ENCODE data around the gene HIP1R.
"Not testable (repeated sequence)": the region's sequence is repeated elsewhere in the genome, so short reads cannot be mapped to it uniquely, and the experiment has no call there.

HIP1R gene

DNA sequence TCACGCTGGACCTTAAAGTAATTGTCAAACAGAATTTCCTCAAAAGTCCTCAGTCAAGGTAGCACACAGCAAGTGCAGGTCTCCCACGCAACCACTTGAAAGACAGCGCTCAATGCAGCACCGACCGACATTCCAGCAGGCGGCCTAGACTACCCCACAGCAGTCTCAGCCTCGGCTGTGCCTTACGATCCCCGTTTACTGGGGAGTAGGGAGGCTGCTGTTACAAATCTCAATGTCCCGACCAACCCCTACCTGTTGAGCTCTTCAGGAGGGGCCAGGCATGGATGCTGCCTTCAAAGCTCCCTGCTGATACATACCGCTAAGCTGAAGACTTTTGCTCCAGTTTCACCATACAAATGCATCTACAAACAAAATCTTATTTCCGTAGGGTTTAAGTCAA, 38.8 kb downstream of the HIP1R start:
- DNase-seq (ENCODE audit: low read depth in 2 of 2, low spot score in 1 of 2), result no peak

DNA sequence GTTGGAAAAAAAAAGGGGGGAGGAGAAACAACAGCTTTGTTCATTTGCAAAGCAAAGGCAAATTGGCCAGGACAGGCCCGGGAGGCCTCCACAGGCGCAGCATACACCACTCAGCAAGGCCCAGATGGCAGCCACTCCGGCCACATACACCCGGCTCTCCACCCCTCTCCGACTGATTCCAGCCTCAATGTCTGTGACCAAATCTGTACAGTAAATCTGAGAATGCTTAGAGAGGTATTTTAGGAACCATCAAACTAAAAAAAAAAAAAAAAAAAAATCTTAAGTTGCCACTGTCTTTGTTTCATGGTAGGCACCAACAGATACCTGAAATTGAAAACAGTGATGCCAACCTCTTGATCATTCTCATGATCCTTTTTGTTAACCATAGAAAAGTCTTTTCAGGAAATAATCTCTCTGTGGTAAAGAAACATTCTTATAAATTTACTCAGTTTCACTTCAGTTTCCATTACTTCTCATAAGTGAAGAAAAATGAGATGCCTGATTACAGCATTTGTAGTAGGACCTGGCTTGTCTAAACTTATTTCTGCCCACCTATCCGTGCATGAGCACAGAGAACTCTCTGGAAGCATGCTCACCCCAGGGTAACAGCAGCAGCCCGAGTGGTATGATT, 40.4 kb downstream of the HIP1R start:
- no peak for DNase-seq (ENCODE audit: low read depth in 2 of 2, low spot score in 1 of 2)

DNA sequence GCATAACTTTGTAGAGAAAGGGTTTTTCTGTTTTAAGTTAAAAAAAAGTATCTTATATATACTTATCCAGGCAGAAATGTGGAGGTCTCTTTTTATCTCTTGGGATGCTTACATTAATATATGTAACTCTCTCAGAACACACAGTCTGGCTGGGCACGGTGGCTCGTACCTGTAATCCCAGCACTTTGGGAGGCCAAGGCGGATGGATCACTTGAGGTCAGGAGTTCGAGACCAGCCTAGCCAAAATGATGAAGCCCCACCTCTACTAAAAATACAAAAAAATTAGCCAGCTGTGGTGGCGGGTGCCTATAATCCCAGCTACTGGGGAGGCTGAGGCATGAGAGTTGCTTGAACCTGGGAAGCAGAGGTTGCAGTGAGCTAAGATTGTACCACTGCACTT, 41.0 kb downstream of the HIP1R start:
- DNase-seq (ENCODE audit: low read depth in 2 of 2, low spot score in 1 of 2), result not testable (repeated sequence)

DNA sequence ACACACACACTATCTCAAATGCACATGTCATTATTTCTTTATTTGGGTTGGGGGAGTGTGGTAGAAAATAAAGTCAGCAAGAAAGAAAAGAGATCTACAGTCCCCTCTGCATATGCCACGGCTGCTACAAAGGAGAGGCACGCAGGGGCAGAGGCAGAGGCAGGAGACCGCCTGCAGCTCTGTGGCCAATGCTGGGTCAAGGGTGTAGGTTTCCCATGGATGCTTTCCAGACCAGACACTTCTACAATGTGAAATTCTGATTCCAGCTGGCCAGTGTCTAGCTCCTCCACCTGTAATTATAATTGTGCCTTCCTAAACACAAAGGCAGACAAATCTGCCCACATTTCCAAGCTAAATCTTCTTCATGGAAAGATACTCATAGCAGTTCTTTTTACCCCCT, 41.5 kb downstream of the HIP1R start:
- no peak for DNase-seq (ENCODE audit: low read depth in 2 of 2, low spot score in 1 of 2)

DNA sequence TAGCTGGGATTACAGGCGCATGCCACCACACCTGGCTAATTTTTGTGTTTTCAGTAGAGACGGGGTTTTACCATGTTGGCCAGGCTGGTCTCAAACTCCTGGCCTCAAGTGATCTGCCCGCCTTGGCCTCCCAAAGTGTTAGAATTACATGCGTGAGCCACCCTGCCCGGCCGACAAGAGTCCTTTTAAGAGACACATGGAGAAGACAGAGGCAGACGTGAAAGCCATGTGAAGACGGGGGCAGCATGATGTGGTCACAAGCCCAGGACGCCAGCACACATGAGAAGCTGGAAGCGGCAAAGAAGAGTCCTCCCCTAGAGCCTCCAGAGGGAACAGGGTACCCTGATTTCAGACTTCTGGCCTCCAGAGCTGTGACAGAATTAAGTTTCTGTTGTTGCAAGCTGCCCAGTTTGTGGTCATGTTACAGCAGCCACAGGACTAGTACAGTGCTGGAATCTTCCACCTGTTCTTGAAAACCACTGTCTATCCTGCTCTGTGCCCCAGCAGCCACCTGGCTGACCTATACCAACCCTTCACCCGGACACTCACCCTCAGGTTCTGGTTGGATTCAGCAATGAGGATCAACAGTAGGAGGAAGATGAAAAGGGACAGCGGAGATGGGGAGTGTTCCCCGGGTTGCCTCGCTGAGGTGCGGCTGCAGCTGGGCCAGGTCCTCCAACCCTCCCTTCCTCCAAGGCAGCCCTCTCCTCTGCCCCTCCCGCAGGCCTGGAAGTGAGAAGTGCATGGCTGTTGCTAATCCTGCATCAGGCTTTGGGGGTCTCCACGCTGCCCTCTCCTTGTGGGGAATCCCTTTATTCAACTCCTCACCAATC, 43.7 kb downstream of the HIP1R start:
- DNase-seq (ENCODE audit: low read depth in 2 of 2, low spot score in 1 of 2), result no peak

DNA sequence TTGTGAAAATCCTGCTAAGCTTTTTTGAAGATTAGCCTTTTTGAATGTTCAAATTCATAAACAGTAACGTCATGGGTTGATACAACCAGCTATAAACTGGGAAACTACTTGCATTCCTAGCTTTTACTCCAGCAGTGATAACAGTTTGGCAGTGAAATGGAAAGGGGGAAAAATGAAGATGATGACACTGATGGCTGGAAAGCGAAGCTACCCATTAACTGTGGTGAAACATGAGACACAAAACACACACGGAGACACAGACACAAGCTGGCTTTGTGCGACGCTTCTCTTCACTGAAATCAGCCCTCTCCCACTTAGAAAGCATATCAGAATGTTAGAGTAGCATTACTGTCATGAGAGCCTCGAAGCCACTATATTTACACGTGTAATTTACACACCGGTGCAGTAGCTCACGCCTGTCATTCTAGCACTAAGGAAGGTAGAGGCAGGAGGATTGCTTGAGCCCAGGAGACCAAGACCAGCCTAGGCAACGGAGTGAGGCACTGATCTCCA, 45.0 kb downstream of the HIP1R start:
- no peak for DNase-seq (ENCODE audit: low read depth in 2 of 2, low spot score in 1 of 2)

DNA sequence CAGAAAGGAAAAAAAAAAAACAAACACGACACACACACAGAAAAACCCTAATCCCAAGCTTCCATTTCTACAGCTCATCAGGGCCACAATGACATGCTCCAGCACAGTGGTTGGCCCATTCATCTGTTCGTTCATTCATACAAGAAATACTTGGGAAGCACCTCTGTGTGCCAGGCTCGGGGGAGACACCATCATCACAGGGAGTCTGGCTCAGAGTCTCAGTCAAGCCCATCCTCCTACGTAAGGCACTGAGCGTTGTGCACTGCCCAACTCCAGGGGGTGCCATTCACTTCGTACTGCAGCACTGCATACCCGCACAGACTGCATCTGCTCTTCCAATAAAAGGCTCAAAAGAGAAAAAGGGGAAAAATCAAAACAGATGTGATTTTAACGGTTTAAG, 45.4 kb downstream of the HIP1R start:
- DNase-seq (ENCODE audit: low read depth in 2 of 2, low spot score in 1 of 2), result no peak

DNA sequence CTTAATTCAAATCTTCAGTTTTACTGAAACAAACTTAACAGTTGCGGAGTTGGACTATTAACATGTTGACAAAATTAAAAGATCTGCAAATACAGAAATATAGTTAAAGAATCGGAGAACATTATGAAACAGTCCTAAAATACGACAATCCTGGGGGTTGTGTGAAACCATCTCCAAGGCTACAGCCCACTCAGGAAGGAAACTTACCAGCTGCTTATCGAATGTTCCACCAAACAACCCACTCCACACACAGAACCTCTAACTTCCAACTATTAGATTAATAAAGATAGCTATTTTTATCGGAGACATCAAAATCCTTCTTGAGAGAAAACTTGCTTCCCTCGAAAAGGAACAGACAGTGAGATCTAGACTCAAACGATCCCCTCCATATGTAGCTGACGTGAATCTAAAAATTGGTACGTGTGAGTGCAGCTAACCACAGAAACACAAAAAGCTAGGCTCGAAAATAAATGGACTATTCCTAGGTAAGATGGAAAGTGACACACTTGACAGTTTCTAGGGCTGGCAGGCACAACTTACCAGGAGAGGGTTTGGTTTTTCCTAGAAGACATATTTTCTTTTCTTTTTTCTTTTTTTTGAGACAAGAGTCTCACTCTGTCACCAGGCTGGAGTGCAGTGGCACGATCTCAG, 47.8 kb downstream of the HIP1R start:
- DNase-seq (ENCODE audit: low read depth in 2 of 2, low spot score in 1 of 2), result no peak

DNA sequence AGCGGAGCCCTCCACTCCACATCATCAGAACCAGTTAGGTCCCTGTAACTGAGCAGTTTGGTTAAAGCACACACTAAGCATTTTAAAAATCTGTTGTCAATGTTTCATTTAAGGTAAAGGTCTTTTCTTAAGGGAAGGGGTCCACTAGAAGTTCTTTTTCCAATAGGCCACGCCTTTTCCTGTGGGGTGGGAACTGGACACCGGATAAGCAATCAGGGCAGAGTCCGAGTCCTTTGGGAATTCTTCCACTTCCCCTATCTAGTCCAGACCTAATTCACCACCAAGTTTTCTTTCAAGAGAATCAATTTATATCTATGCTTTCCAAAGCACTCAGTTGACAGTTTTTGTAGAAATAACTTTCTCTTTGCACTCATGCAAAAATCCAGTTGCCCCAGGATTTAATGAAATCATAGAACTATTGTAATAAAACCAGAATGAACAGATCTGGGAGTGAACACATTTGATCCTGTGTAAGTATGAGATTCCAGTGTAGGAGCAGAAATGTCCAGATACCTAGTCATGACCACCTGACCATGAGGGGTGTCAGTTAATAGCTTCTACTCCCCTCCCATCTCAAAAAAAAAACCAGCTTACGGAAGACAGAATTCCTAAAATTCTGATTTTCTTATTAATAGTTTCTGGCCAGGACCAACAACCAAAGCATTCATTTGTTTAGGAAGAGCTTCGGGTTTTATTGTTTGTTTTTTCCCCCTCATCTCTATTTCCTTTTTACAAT, 49.0 kb downstream of the HIP1R start:
- no peak for DNase-seq (ENCODE audit: low read depth in 2 of 2, low spot score in 1 of 2)

DNA sequence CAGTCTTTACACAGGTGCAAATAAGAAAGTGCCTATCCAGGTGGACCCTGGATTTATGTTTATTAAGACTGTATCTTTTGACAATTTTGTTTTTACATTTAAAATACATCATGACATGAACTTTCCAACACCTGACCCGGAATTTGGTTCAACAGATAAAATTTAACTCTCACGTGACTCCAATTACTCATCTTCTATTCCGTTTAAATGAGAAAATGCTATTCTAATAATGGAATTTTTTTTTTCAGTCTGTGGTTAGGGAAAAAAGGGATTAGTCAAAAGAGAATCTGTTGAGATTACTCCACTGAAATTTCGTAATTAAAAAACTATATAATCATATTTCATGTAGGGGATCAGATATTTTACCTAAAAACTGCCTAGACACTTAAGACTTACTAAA, 49.6 kb downstream of the HIP1R start:
- no peak for DNase-seq (ENCODE audit: low read depth in 2 of 2, low spot score in 1 of 2)

DNA sequence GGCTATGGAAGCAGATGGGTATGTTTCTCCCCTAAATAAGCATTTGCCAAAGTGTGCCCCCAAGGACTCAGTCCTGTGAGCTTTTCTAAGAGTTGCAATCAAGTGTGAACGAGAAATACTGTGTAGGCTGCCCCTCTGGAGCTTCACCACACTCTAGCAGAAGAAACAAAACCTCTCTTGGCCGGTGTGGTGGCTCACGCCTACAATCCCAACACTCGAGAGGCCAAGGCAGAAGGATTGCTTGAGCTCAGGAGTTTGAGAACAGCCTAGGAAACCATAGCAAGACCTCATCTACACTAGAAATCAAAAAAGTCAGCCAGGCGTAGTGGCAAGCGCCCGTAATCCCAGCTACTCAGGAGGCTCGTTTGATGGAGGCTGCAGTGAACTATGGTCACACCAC, 50.9 kb downstream of the HIP1R start:
- no peak for DNase-seq (ENCODE audit: low read depth in 2 of 2, low spot score in 1 of 2)

DNA sequence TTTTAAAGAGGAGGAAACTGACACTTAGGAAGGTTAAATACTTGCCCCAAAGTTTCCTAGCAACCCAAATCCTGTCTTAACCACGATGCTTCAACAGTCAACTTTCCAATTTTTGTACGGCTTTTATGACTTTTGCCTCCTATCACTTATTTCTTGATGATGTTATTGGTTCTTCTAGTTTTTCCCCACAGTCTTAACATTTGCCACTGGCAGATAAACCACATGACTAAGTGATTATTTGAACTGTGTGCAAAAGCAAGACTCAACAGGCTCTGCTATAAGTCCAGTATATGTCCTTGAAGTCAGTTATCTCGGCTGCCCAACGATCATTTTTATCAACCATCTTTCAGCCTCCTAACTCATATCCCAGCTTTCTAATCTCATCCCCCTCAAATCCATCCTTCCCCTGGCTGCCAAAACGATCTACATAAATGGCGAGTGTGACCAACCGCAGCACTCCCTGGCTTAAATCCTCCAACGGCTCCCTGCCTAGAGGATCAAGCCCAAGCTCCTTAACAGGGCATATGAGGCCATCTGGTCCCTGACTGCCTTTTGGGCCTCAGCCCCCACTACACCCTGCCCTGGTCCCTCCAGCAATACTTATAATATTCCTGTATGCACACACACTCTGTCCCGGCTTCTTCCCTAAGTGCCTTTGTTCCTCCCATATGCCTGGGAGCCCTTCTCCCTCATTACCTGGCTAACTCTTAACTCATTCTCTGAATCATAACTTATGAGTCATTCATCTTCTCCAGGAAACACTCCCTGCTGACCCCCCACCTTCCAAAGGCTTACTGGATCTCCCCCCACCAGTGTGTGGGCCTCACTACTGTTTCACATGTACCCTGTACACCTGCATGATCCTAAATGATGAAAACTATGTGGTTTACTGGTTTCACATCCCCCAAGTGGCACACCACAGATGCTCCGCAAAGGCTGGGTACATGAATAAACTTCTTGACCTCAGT, 51.9 kb downstream of the HIP1R start:
- DNase-seq (ENCODE audit: low read depth in 2 of 2, low spot score in 1 of 2), result no peak

DNA sequence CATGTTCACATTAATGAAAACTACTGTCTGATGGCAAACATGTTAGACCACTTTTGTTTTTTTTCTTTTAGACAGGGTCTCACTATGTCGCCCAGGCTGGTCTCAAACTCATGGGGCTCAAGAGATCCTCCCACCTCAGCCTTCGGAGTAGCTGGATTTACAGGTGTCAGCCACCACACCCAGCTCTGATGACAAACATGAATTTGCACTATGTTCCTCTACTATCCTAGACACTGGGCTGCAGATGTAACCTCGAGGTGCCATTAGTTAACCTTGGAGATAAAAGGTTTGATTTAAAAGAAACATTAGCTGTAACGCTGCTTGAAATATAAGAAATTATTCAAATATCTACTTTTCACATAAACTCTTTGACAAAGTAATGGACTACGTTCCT, 52.6 kb downstream of the HIP1R start:
- DNase-seq (ENCODE audit: low read depth in 2 of 2, low spot score in 1 of 2), result no peak

DNA sequence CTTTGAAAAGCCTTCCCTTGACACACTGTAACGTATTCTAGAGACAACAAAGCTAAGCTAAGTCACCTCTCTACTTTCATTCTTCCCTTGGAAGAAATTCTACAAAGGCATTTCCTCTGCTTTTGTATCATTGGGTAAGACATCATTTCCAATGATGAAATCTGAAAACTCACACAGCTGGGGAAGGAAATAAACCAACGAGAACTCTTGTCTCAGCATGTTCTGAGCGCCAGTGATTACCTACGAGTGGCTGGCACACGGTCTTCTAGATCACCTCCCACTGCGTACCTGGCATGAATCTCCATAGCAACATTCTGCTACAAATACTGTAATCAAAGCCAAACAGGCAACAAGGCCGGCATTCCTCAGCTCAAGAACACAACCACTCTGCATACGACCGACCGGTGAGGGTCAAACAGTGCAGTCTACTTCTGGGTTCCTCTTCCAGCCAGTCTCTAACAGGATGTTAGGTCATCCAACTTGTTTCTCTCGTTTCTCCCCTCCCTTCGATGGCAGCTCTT, 53.0 kb downstream of the HIP1R start:
- DNase-seq (ENCODE audit: low read depth in 2 of 2, low spot score in 1 of 2), result no peak

DNA sequence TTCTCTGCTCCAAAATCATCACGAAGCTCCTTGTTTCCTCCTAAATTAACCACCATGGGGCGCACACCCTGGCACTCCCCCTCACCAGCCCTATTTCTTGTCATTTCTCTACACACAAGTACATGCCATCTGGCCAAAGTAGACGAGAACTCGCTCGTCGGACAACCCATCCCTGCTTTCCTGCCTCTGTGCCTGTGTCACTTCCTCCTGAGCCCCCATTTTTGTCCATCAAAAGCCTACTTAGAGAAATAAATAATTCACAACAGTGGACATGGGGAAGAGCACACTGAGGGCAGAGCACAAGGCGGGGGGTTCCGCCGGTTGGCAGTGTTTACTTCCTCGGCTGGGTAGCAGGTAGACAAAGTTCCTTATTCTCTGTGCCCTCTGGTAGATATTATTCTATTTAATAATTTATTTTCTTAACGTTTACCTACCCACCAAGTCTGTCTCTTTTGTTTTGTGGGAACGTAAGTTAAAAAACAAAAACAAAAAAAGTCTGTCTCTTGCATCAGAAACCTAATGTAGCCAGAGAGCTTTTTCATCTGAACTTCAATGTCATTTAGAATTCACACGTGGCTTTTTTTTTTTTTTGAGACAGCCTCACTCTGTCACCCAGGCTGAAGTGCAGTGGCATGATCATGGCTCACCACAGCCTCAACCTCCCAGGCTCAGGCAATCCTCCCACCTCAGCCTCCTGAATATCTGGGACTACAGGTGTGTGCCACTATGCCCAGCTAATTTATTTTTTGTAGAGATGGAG, 54.7 kb downstream of the HIP1R start:
- DNase-seq (ENCODE audit: low read depth in 2 of 2, low spot score in 1 of 2), result no peak

DNA sequence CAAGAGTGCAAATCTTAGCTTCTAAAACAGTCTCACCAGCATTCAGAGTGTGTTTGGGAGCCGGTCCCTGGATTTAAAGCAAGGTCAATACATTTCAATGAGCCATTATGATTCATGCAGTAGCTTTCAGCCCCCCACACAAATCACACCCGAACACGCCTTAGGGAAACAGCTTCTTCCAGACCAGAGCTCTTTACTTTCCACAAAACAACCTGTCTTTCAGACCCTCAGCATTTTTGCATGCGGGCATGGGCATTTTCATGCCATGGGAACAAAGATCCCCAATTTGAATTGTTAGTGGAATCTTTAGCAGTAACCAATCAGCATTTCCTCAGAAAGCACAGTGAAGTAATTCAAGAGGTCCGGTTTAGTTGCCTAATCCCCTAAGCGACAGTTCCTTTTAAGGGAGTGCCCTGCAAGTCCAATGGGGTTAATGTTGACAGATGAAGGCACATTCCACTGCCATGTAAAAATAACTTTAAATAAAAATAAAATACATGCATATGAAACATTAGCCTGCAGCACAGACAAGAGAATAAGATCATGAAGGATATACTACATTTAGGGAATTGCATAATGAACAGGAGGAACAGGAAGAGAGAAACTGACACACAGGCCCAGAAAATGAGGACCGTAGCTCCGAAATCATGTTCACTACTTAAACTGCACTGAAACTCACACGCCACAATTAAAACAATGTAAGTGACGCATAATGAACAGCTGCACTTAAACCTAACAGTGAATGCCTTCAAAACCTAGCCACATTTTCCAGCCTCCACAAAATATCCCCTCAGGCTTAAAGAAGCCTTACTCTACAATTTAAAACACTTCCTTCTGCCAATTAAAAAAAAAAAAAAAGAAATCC, 56.6 kb downstream of the HIP1R start:
- DNase-seq (ENCODE audit: low read depth in 2 of 2, low spot score in 1 of 2), result no peak

DNA sequence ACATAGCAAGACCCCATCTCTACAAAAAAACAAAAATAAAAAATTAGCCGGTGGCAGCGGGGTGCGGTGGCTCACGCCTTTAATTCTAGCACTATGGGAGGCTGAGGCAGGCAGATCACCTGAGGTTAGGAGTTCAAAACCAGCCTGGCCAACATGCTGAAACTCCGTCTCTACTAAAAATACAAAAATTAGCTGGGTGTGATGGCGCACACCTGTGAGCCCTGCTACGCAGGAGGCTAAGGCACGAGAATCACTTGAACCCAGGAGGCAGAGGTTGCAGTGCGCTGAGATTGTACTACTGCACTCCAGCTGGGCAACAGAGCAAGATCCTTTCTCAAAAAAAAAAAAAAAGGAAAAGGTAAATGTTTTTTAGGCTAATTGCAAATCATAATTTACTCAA, 57.5 kb downstream of the HIP1R start:
- DNase-seq (ENCODE audit: low read depth in 2 of 2, low spot score in 1 of 2), result not testable (repeated sequence)
